Liver (tissue), 3 donors: ENCODE results near the gene FSCN2.

ENCODE experiments used
- EGR1 ChIP-seq, 2 donors: IDR thresholded peaks; 2 replicates each; pipeline ENCODE4 v1.6.1; 2016 to 2018; ENCODE audit warnings: antibody characterized with exemption in 2 of 2, low read depth in 2 of 2
- GABPA ChIP-seq, 2 donors: IDR thresholded peaks in 1 of 2; conservative IDR thresholded peaks in 1 of 2; 2 replicates each; pipeline ENCODE4 v1.6.1; 2016; ENCODE audit warnings: antibody characterized with exemption in 2 of 2, mild to moderate bottlenecking in 1 of 2, moderate library complexity in 1 of 2
- RAD21 ChIP-seq, 2 donors: IDR thresholded peaks; 2 replicates each; pipeline ENCODE4 v1.6.1; 2016; ENCODE audit warnings: antibody characterized with exemption in 2 of 2, mild to moderate bottlenecking in 2 of 2
- SP1 ChIP-seq: IDR thresholded peaks from 2 replicates; pipeline ENCODE4 v1.6.1; 2018; ENCODE audit warnings: antibody characterized with exemption, mild to moderate bottlenecking
- YY1 ChIP-seq: IDR thresholded peaks from 2 replicates; pipeline ENCODE4 v1.6.1; 2016; ENCODE audit warnings: antibody characterized with exemption, mild to moderate bottlenecking
- TF ChIP-seq, protein P1 (sequence below): fragments of 150-350 bp; IDR thresholded peaks from 2 replicates; pipeline ENCODE4 v1.5.1; 2017; ENCODE audit warnings: improper control_type of control experiment, low read depth, low read length; ENCODE audit not compliant: missing input control
- TF ChIP-seq, protein P2 (sequence below): IDR thresholded peaks from 2 replicates; pipeline ENCODE4 v1.6.1; 2016; ENCODE audit warnings: antibody characterized with exemption
- TF ChIP-seq, protein P3 (sequence below): IDR thresholded peaks from 2 replicates; pipeline ENCODE4 v1.6.1; 2016; ENCODE audit warnings: antibody characterized with exemption, mild to moderate bottlenecking
- donor health status: healthy.
- donor health status: healthy.

DNA sequence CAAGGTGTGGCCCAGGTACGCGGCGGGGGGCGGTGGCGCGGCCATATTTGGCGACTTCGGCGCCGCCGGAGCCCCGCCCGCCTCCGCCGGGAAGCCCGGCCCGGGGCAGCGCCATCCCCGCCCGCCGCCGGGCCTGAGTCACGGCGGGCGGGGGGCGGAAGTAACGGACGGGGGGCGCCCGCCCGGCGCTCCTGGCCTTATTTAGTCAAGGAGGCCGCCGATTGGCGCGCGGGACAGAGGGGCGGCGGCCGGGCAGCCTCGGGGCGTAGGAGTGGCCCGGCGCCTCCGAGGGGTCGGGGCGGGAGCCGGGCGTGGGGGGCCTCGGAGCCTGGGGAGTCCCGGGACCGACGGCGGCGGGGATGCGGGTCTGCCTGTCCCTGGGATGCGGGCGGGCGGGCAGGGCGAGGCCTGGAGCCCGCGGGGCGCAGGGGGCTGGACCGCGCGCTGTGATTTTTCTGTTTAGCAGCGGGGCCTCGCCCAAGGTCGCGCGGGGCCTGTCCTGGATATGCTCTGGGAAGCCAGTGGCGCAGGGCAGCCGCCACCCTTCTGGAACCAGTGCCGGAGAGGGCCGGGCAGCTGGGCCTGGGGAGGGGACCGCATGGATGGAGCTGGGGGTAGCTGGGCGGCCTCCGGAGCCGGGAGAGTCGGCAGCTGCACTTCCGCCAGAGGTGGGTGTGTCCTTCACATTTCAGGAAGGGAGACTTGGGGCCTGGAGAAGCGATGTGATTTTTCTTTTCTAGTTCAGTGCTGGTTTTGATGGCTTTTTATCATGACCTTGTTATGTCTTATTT lies 13.2 kb upstream of the FSCN2 start:
- TF ChIP-seq, protein P1, sequence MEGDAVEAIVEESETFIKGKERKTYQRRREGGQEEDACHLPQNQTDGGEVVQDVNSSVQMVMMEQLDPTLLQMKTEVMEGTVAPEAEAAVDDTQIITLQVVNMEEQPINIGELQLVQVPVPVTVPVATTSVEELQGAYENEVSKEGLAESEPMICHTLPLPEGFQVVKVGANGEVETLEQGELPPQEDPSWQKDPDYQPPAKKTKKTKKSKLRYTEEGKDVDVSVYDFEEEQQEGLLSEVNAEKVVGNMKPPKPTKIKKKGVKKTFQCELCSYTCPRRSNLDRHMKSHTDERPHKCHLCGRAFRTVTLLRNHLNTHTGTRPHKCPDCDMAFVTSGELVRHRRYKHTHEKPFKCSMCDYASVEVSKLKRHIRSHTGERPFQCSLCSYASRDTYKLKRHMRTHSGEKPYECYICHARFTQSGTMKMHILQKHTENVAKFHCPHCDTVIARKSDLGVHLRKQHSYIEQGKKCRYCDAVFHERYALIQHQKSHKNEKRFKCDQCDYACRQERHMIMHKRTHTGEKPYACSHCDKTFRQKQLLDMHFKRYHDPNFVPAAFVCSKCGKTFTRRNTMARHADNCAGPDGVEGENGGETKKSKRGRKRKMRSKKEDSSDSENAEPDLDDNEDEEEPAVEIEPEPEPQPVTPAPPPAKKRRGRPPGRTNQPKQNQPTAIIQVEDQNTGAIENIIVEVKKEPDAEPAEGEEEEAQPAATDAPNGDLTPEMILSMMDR: no peak
- TF ChIP-seq GABPA (IDR thresholded peaks at IDR 0.05 in 1 of 2, conservative IDR thresholded peaks at IDR 0.05 in 1 of 2) (no peak), SP1 (no peak), EGR1 (IDR thresholded peaks at IDR 0.05; ENCODE audit: low read depth in 2 of 2) (no peak), RAD21 (IDR thresholded peaks at IDR 0.05) (no peak), YY1 (no peak)
- TF ChIP-seq, protein P2, sequence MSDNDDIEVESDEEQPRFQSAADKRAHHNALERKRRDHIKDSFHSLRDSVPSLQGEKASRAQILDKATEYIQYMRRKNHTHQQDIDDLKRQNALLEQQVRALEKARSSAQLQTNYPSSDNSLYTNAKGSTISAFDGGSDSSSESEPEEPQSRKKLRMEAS: no peak
- TF ChIP-seq, protein P3, sequence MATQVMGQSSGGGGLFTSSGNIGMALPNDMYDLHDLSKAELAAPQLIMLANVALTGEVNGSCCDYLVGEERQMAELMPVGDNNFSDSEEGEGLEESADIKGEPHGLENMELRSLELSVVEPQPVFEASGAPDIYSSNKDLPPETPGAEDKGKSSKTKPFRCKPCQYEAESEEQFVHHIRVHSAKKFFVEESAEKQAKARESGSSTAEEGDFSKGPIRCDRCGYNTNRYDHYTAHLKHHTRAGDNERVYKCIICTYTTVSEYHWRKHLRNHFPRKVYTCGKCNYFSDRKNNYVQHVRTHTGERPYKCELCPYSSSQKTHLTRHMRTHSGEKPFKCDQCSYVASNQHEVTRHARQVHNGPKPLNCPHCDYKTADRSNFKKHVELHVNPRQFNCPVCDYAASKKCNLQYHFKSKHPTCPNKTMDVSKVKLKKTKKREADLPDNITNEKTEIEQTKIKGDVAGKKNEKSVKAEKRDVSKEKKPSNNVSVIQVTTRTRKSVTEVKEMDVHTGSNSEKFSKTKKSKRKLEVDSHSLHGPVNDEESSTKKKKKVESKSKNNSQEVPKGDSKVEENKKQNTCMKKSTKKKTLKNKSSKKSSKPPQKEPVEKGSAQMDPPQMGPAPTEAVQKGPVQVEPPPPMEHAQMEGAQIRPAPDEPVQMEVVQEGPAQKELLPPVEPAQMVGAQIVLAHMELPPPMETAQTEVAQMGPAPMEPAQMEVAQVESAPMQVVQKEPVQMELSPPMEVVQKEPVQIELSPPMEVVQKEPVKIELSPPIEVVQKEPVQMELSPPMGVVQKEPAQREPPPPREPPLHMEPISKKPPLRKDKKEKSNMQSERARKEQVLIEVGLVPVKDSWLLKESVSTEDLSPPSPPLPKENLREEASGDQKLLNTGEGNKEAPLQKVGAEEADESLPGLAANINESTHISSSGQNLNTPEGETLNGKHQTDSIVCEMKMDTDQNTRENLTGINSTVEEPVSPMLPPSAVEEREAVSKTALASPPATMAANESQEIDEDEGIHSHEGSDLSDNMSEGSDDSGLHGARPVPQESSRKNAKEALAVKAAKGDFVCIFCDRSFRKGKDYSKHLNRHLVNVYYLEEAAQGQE: no peak
